B cell (primary cell): ENCODE data around the gene ABHD10. TPM values are rescaled to one million over a fixed set of nuclear protein-coding genes. Genes with fewer than 3 reads are reported as not detected.

Source experiments
- ATAC-seq: fragments of 200-7000 bp; cut with Tn5 transposase; one replicate; pipeline ENCODE4 v1.10.0; 2021; ENCODE audit warnings: low read depth, mild to moderate bottlenecking, moderate number of reproducible peaks, moderate library complexity
- CTCF ChIA-PET: fragments of 350-600 bp; sonication (Branson Sonifier 250); formaldehyde crosslinking; loops from one replicate; lab custom pipeline; 2021; ENCODE audit warnings: antibody characterized with exemption, inconsistent platforms; lab: Charles Lee
- POLR2A ChIA-PET: fragments of 350-600 bp; sonication (Branson Sonifier 250); formaldehyde crosslinking; loops from one replicate; lab custom pipeline; 2021; ENCODE audit warnings: antibody characterized with exemption; lab: Charles Lee
- DNase-seq: peaks from one replicate; pipeline ENCODE4 v3.0.0; 2013
- H2AFZ ChIP-seq: 2 replicates; pipeline ENCODE4 v1.6.1; 2012; ENCODE audit warnings: mild to moderate bottlenecking, low read depth, low read length; ENCODE audit not compliant: insufficient read depth, poor library complexity, severe bottlenecking
- H3K27ac ChIP-seq, 2 donors: 1 replicate in 1 of 2; 2 replicates in 1 of 2; pipeline ENCODE4 v1.5.1; 2012 to 2013; ENCODE audit warnings: low read length in 2 of 2, mild to moderate bottlenecking in 2 of 2, moderate library complexity in 1 of 2
- H3K27me3 ChIP-seq, 4 experiments: fragments of 200-600 bp in 1 of 4; sonication (generic) in 1 of 4; replicated peaks in 1 of 4; 1 replicate in 2 of 4; 2 replicates in 2 of 4; pipeline versions ENCODE4 v1.6.1 to v1.7.0; 2013 to 2016; ENCODE audit warnings: low read length in 3 of 4, mild to moderate bottlenecking in 2 of 4, mixed read lengths in 1 of 4, moderate library complexity in 1 of 4; ENCODE audit not compliant: insufficient read depth in 4 of 4, control insufficient read depth in 3 of 4; ENCODE audit errors: control extremely low read depth in 1 of 4
- H3K36me3 ChIP-seq, 2 experiments: replicated peaks in 1 of 2; 1 replicate in 1 of 2; 2 replicates in 1 of 2; pipeline versions ENCODE4 v1.6.1 to v1.7.1; 2013; ENCODE audit warnings: low read length in 1 of 2; ENCODE audit not compliant: insufficient read depth in 2 of 2, control insufficient read depth in 1 of 2; ENCODE audit errors: control extremely low read depth in 1 of 2, extremely low read depth in 1 of 2
- H3K4me1 ChIP-seq, 2 donors: fragments of 200-600 bp in 1 of 2; sonication (generic) in 1 of 2; 1 replicate in 1 of 2; 2 replicates in 1 of 2; pipeline versions ENCODE4 v1.5.1 to v1.6.1; 2013 to 2017; ENCODE audit warnings: low read length in 2 of 2; ENCODE audit not compliant: control insufficient read depth in 2 of 2, insufficient read depth in 2 of 2
- H3K4me2 ChIP-seq: replicated peaks from 2 replicates; pipeline ENCODE3; 2012; ENCODE audit warnings: mild to moderate bottlenecking, low read depth, low read length; ENCODE audit not compliant: poor library complexity, severe bottlenecking
- H3K4me3 ChIP-seq, 5 experiments: fragments of 200-600 bp in 1 of 5; sonication (generic) in 1 of 5; 1 replicate in 3 of 5; 2 replicates in 2 of 5; pipeline versions ENCODE4 v1.5.1 to v1.7.0; 2011 to 2016; ENCODE audit warnings: low read length in 4 of 5, mild to moderate bottlenecking in 4 of 5, low read depth in 2 of 5, control low read depth in 1 of 5, moderate library complexity in 1 of 5; ENCODE audit not compliant: insufficient read depth in 1 of 5; ENCODE audit errors: control extremely low read depth in 1 of 5, extremely low read depth in 1 of 5
- H3K79me2 ChIP-seq: fragments of 200-600 bp; sonication (generic); one replicate; pipeline ENCODE4 v1.6.0; 2016; ENCODE audit warnings: low read length; ENCODE audit not compliant: control insufficient read depth, insufficient read depth
- H3K9ac ChIP-seq: fragments of 200-600 bp; sonication (generic); 2 replicates; pipeline ENCODE4 v1.6.1; 2017; ENCODE audit warnings: mild to moderate bottlenecking, low read length, moderate library complexity
- H3K9me3 ChIP-seq, 3 donors: one replicate each; pipeline versions ENCODE4 v1.6.1 to v1.7.1; 2013; ENCODE audit warnings: low read length in 2 of 3; ENCODE audit not compliant: control insufficient read depth in 2 of 3, insufficient read depth in 1 of 3; ENCODE audit errors: control extremely low read depth in 1 of 3
- H4K20me1 ChIP-seq: 2 replicates; pipeline ENCODE4 v1.6.0; 2012; ENCODE audit warnings: mild to moderate bottlenecking, low read length; ENCODE audit not compliant: insufficient read depth, control insufficient read depth, poor library complexity, severe bottlenecking
- H3K27ac Mint-ChIP-seq: one replicate; pipeline ENCODE4 v1.8.0; 2021; ENCODE audit warnings: mixed read lengths
- H3K27me3 Mint-ChIP-seq: one replicate; pipeline ENCODE4 v1.8.0; 2021; ENCODE audit warnings: mixed read lengths
- H3K4me1 Mint-ChIP-seq: one replicate; pipeline ENCODE4 v1.8.0; 2021; ENCODE audit warnings: mixed read lengths
- H3K4me3 Mint-ChIP-seq: one replicate; pipeline ENCODE4 v1.8.0; 2021; ENCODE audit warnings: mixed read lengths
- H3K9me3 Mint-ChIP-seq: one replicate; pipeline ENCODE4 v1.8.0; 2022; ENCODE audit warnings: mixed read lengths; ENCODE audit not compliant: insufficient read depth
- CTCF ChIP-seq: fragments of 200-600 bp; IDR thresholded peaks from one replicate; pipeline ENCODE4 v1.8.0; 2022; ENCODE audit warnings: antibody characterized with exemption, mild to moderate bottlenecking
- EZH2 ChIP-seq: IDR thresholded peaks from 2 replicates; pipeline ENCODE4 v1.6.1; 2012; ENCODE audit warnings: borderline replicate concordance, low read depth, mild to moderate bottlenecking, moderate library complexity, low read length; ENCODE audit not compliant: insufficient read depth, poor library complexity, severe bottlenecking
- WGBS: methylation state at CpG from one replicate; pipeline ENCODE4 v1.1.5; 2013; ENCODE audit warnings: missing lambda C conversion rate; ENCODE audit not compliant: insufficient coverage; 5-methylcytosine and 5-hydroxymethylcytosine counted together
- intact Hi-C: fragments of 100-400 bp; cut with micrococcal nuclease; formaldehyde crosslinking; loops from one replicate; pipeline ENCODE4 v1.10.0; 2022
- polyA plus RNA-seq: library from polyadenylated mRNA; depleted of rRNA; stranded (reverse); fragments of >200 nt; gene quantifications from 2 replicates; pipeline ENCODE4 v1.2.3, GENCODE V29; 2012
- total RNA-seq, 2 donors: library from RNA; stranded (reverse); fragments of 120-200 nt in 1 of 2; gene quantifications; 1 replicate in 1 of 2; 2 replicates in 1 of 2; pipeline versions ENCODE4 v1.2.3 to v1.2.4, GENCODE V29; 2013 to 2022

Gene ABHD10
- total and polyA plus RNA-seq, 2 donors (not counting 1 experiment from before 2014, with no cell fraction given): 22.1 to 40.1 TPM

DNA sequence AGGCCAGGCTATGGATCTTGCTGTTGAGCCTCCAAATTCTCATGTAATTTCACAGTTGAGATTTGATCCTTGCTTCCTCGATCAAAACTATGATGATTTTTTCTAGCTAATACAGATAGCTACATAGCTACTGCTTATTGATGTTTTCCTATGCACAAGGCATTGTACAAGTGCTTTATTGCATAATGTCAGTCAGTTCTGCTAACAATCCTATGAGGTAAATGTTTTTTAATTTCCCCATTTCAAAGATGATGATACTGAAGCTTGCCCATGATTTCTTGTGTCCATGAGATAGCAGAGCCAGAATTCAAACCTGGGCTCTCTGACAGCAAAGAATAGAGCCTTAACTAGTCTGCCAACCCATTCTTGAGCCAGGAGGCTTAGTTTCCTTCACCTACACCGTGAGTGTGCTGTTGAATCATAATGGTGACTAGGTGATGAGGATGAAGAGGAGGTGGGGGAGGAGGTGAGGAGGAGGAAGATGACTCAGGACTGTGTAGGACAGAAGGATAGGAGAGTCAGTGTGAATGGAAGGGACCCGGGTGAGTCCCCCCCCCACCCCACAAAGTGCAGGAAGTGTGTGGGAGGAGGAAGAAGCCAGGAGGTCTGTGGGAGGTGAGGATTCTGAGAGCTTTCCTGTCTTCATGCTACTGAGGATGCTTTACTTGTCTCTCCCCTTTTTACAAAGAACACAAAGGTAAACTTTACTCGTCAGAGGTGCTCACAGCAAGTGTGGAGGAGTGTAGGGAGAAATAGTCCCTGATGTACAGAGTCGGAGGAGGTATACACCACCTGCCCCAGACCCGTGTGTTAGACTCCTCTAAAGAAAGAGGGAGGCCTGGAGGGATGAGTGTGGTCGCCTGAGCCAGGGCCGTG lies 23.5 kb downstream of the ABHD10 start:
- Histone ChIP-seq H3K79me2 (no peaks in the 10 kb centered on the region), H3K4me3 (no peak overlapping the region), H3K27me3 (peaks cover 0 to 22% (median 6%) of the 10 kb centered on the region in 4 experiments), H3K9me3 (no peaks in the 10 kb centered on the region), H2AFZ (no peak overlapping the region), H3K9ac (no peak overlapping the region), H3K27ac (no peak overlapping the region), H4K20me1 (no peaks in the 10 kb centered on the region), H3K36me3 (no peaks in the 10 kb centered on the region), H3K4me2 (no peak overlapping the region), H3K4me1 (peaks cover 12 to 16% of the 10 kb centered on the region in 2 donors)
- Mint-ChIP-seq H3K27me3 (peaks cover 11% of the 10 kb centered on the region), H3K9me3 (no peaks in the 10 kb centered on the region), H3K4me3 (no peak overlapping the region), H3K27ac (no peak overlapping the region), H3K4me1 (peaks cover 16% of the 10 kb centered on the region)
- ChIA-PET POLR2A (no interaction called here), CTCF (interaction anchor here (0.9 to 2.7 kb wide), 3 partner anchors 8 to 13 kb away, joined by 3 to 13 read pairs (median 4); no protein-coding TSS in a partner anchor)
- 92% methylated on average over 5 of the region's 8 CpGs for WGBS
- TF ChIP-seq CTCF (no peak), EZH2 (no peak)
- intact Hi-C loops: no loop called here
- DNase-seq (no peak), ATAC-seq (no peak)
